T-cell (primary cell): ENCODE data around the gene DPP6. TPM values are rescaled to one million over a fixed set of nuclear protein-coding genes. Genes with fewer than 3 reads are reported as not detected.

ENCODE experiments used
- ATAC-seq, 4 experiments: fragments of 200-7000 bp in 3 of 4; fragments of 150-1000 bp in 1 of 4; cut with Tn5 transposase; replicated peaks in 1 of 4; 1 replicate in 3 of 4; 2 replicates in 1 of 4; pipeline ENCODE4 v1.10.0; 2021; ENCODE audit warnings: moderate library complexity in 3 of 4, mild to moderate bottlenecking in 2 of 4, moderate number of reproducible peaks in 1 of 4
- CTCF ChIA-PET, 2 donors: fragments of 300-600 bp; sonication (Branson Sonifier 250); formaldehyde crosslinking; loops; one replicate each; lab custom pipeline; 2022; ENCODE audit warnings: antibody characterized with exemption in 2 of 2; lab: Charles Lee
- POLR2A ChIA-PET, 2 donors: fragments of 300-600 bp; sonication (Branson Sonifier 250); formaldehyde crosslinking; loops; one replicate each; lab custom pipeline; 2022; ENCODE audit warnings: antibody characterized with exemption in 2 of 2; lab: Charles Lee
- DNase-seq, 35 experiments: peaks; one replicate each; pipeline versions ENCODE4 v3.0.0 to v3.0.0-alpha.2; 2013 to 2023
- H3K27ac ChIP-seq: one replicate; pipeline ENCODE4 v1.5.1; 2013; ENCODE audit warnings: low read length
- H3K27me3 ChIP-seq, 2 experiments: replicated peaks in 1 of 2; 1 replicate in 1 of 2; 2 replicates in 1 of 2; pipeline versions ENCODE4 v1.6.1 to v1.7.0; 2013; ENCODE audit warnings: low read length in 1 of 2, mixed read lengths in 1 of 2; ENCODE audit not compliant: control insufficient read depth in 2 of 2, insufficient read depth in 2 of 2; ENCODE audit errors: extremely low read depth in 1 of 2
- H3K36me3 ChIP-seq, 2 donors: 1 replicate in 1 of 2; 2 replicates in 1 of 2; pipeline versions ENCODE4 v1.6.1 to v1.7.0; 2013; ENCODE audit warnings: low read length in 1 of 2; ENCODE audit not compliant: control insufficient read depth in 2 of 2, insufficient read depth in 1 of 2; ENCODE audit errors: extremely low read depth in 1 of 2
- H3K4me1 ChIP-seq, 2 experiments: 1 replicate in 1 of 2; 2 replicates in 1 of 2; pipeline versions ENCODE4 v1.6.1 to v1.7.0; 2013; ENCODE audit warnings: low read length in 2 of 2, mixed read lengths in 1 of 2; ENCODE audit not compliant: insufficient read depth in 2 of 2, control insufficient read depth in 1 of 2; ENCODE audit errors: extremely low read depth in 1 of 2
- H3K4me3 ChIP-seq, 2 donors: 1 replicate in 1 of 2; 2 replicates in 1 of 2; pipeline versions ENCODE4 v1.5.1 to v1.7.0; 2013; ENCODE audit warnings: mild to moderate bottlenecking in 2 of 2, low read length in 1 of 2, moderate library complexity in 1 of 2; ENCODE audit not compliant: control insufficient read depth in 1 of 2; ENCODE audit errors: extremely low read depth in 1 of 2
- H3K9me3 ChIP-seq: 2 replicates; pipeline ENCODE4 v1.7.0; 2013
- H3K27ac Mint-ChIP-seq, 2 donors: one replicate each; pipeline ENCODE4 v1.8.0; 2020 to 2021; ENCODE audit warnings: mild to moderate bottlenecking in 2 of 2, mixed read lengths in 2 of 2
- H3K27me3 Mint-ChIP-seq, 2 donors: one replicate each; pipeline ENCODE4 v1.8.0; 2021 to 2022; ENCODE audit warnings: mixed read lengths in 2 of 2
- H3K36me3 Mint-ChIP-seq: one replicate; pipeline ENCODE4 v1.8.0; 2021; ENCODE audit warnings: mixed read lengths
- H3K4me1 Mint-ChIP-seq, 3 donors: one replicate each; pipeline ENCODE4 v1.8.0; 2020 to 2022; ENCODE audit warnings: mixed read lengths in 3 of 3, mild to moderate bottlenecking in 1 of 3
- H3K4me3 Mint-ChIP-seq, 3 donors: one replicate each; pipeline ENCODE4 v1.8.0; 2020 to 2022; ENCODE audit warnings: mild to moderate bottlenecking in 3 of 3, mixed read lengths in 3 of 3, moderate library complexity in 3 of 3
- H3K9me3 Mint-ChIP-seq, 3 donors: one replicate each; pipeline ENCODE4 v1.8.0; 2020 to 2022; ENCODE audit warnings: mixed read lengths in 3 of 3
- WGBS: methylation state at CpG from one replicate; pipeline ENCODE4 v1.1.5; 2013; ENCODE audit warnings: missing lambda C conversion rate; ENCODE audit not compliant: insufficient coverage; 5-methylcytosine and 5-hydroxymethylcytosine counted together
- total RNA-seq, 35 experiments: library from RNA in 6 of 35; stranded (reverse) in 6 of 35; fragments of 120-200 nt in 1 of 35; gene quantifications; one replicate each; pipeline versions ENCODE4 v1.2.1 to v1.2.4 and lab custom pipeline; 2013 to 2026

The DPP6 gene
- total RNA-seq, 5 donors from 2014 or later (not counting 1 experiment from before 2014, with no cell fraction given): not detected

GRCh38 chr7:154804449-154804848 lies 752.3 kb downstream of the DPP6 start:
- Mint-ChIP-seq H3K4me3 (no peak overlapping the region), H3K9me3 (peaks cover 0 to 9% (median 0%) of the 10 kb centered on the region in 3 donors), H3K27ac (no peak overlapping the region), H3K4me1 (no peaks in the 10 kb centered on the region), H3K36me3 (no peaks in the 10 kb centered on the region), H3K27me3 (no peaks in the 10 kb centered on the region)
- no peak for DNase-seq
- WGBS: 73% methylated on average over 3 of the region's 3 CpGs
- ChIA-PET POLR2A (no interaction called here), CTCF (no interaction called here)
- H3K4me3 ChIP-seq: no peak overlapping the region
- ATAC-seq: no peak
- no peaks in the 10 kb centered on the region for H3K9me3 ChIP-seq
- H3K27me3 ChIP-seq: peaks cover 0 to 8% of the 10 kb centered on the region in 2 experiments
- H3K4me1 ChIP-seq: no peaks in the 10 kb centered on the region
- no peak overlapping the region for H3K27ac ChIP-seq
- no peaks in the 10 kb centered on the region for H3K36me3 ChIP-seq

GRCh38 chr7:154812027-154812426 lies 759.8 kb downstream of the DPP6 start:
- CTCF ChIA-PET: no interaction called here

DNA sequence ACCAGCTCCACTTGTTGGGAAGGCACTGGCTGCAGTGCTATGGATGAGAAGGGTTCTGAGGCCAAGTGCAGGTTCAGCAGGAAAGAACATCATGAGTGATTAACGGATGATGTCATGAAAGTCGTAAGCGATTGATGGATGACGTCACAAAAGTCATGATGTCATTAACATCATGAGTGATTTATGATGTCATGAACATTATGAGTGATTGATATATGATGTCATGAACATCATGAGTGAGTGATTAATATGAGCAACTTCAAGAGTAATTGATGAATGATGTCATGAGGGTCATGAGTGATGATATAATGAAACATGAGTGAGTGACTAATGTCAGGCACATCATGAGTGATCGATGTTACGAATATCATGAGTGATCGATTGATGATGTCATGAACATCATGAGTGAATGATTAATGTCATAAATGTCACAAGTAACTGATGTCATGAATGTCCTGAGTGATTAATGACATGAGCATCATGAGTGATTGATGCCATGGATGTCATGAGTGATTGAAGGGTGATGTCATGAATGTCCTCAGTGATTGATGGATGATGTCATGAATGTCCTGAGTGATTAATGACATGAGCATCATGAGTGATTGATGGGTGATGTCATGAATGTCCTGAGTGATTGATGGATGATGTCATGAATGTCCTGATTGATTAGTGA lies 765.2 kb downstream of the DPP6 start:
- DNase-seq: no peak
- POLR2A ChIA-PET: no interaction called here
- H3K9me3 Mint-ChIP-seq: peaks cover 4 to 8% (median 7%) of the 10 kb centered on the region in 3 donors

More at GRCh38 chr7:154812027-154812426, 759.8 kb downstream of the DPP6 start:
- no peak for ATAC-seq
- Mint-ChIP-seq H3K27me3 (peaks cover 3 to 5% of the 10 kb centered on the region in 2 donors), H3K9me3 (peaks cover 14 to 23% (median 21%) of the 10 kb centered on the region in 3 donors), H3K4me1 (no peaks in the 10 kb centered on the region), H3K36me3 (no peaks in the 10 kb centered on the region), H3K4me3 (no peak overlapping the region), H3K27ac (no peak overlapping the region)
- H3K36me3 ChIP-seq: no peaks in the 10 kb centered on the region
- no CpG with 5 or more reads among the region's 1 CpG for WGBS
- no peaks in the 10 kb centered on the region for H3K4me1 ChIP-seq
- DNase-seq: no peak
- no peak overlapping the region for H3K4me3 ChIP-seq
- H3K27ac ChIP-seq: no peak overlapping the region
- no peaks in the 10 kb centered on the region for H3K9me3 ChIP-seq
- POLR2A ChIA-PET: no interaction called here
- peaks cover 0 to 7% of the 10 kb centered on the region in 2 experiments for H3K27me3 ChIP-seq

GRCh38 chr7:154827007-154827406 lies 774.8 kb downstream of the DPP6 start:
- Histone ChIP-seq H3K9me3 (no peaks in the 10 kb centered on the region), H3K36me3 (no peaks in the 10 kb centered on the region), H3K4me3 (no peak overlapping the region), H3K27ac (no peak overlapping the region), H3K27me3 (peaks cover 0 to 14% of the 10 kb centered on the region in 2 experiments), H3K4me1 (no peaks in the 10 kb centered on the region)
- ChIA-PET POLR2A (no interaction called here), CTCF (interaction anchor here in 1 of 2 donors (0.6 kb wide), 1 partner anchor 361 kb away, joined by 3 read pairs; no protein-coding TSS in a partner anchor)
- no peaks in the 10 kb centered on the region for H3K36me3 Mint-ChIP-seq
- no peaks in the 10 kb centered on the region for H3K9me3 Mint-ChIP-seq
- no peak for DNase-seq
- H3K27ac Mint-ChIP-seq: no peak overlapping the region
- no peak overlapping the region for H3K4me3 Mint-ChIP-seq
- H3K4me1 Mint-ChIP-seq: no peaks in the 10 kb centered on the region
- ATAC-seq: no peak
- WGBS: no CpG with 5 or more reads among the region's 2 CpGs
- peaks cover 10 to 22% of the 10 kb centered on the region in 2 donors for H3K27me3 Mint-ChIP-seq

More for the DNA sequence above, 765.2 kb downstream of the DPP6 start:
- no peaks in the 10 kb centered on the region for H3K4me1 Mint-ChIP-seq
- H3K4me1 ChIP-seq: no peaks in the 10 kb centered on the region
- H3K27me3 Mint-ChIP-seq: peaks cover 3 to 8% of the 10 kb centered on the region in 2 donors
- no peak overlapping the region for H3K4me3 Mint-ChIP-seq
- no peak overlapping the region for H3K4me3 ChIP-seq
- no peaks in the 10 kb centered on the region for H3K36me3 ChIP-seq
- CTCF ChIA-PET: no interaction called here
- H3K36me3 Mint-ChIP-seq: no peaks in the 10 kb centered on the region
- no peak for ATAC-seq
- H3K9me3 ChIP-seq: no peaks in the 10 kb centered on the region
- no peak overlapping the region for H3K27ac Mint-ChIP-seq
- WGBS: 80% methylated on average over 7 of the region's 7 CpGs
- H3K27ac ChIP-seq: no peak overlapping the region
- H3K27me3 ChIP-seq: peaks cover 0 to 3% of the 10 kb centered on the region in 2 experiments

DNA sequence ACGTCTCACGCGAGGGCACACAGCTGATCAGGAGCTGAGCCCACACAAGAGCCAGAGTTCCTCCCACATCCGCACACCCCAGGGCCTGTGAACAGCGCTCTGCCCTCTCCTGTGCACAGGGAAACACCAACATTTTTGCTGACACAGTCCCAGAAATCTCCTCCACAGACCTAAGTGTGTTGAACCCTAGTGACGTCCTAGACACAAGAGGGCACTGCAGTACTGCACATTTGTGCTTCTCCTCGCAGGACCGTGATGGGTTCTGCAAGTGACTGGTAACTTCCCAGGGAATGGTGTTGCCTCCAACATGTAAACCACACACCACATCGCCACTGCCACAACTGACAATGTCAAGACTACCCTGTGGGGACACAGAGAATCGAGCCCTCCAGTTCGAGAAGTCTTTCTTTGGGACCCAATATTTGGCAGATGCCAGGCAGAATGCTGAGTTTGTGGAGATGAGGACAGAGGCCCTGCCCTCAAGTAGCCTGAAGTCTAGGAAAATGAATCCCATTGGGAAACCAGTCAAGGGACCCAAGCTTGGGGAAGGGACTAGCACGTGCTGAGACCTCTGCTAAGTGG lies 780.5 kb downstream of the DPP6 start:
- H3K36me3 ChIP-seq: no peaks in the 10 kb centered on the region
- ChIA-PET CTCF (no interaction called here), POLR2A (no interaction called here)
- peaks cover 0 to 17% of the 10 kb centered on the region in 2 experiments for H3K27me3 ChIP-seq
- no peaks in the 10 kb centered on the region for H3K4me1 ChIP-seq
- H3K9me3 ChIP-seq: no peaks in the 10 kb centered on the region
- H3K4me3 Mint-ChIP-seq: no peak overlapping the region
- no peak overlapping the region for H3K4me3 ChIP-seq
- H3K9me3 Mint-ChIP-seq: no peaks in the 10 kb centered on the region
- no peak overlapping the region for H3K27ac ChIP-seq
- H3K4me1 Mint-ChIP-seq: no peaks in the 10 kb centered on the region
- no peak for DNase-seq
- H3K36me3 Mint-ChIP-seq: no peaks in the 10 kb centered on the region
- ATAC-seq: no peak
- H3K27ac Mint-ChIP-seq: no peak overlapping the region
- peaks cover 3 to 4% of the 10 kb centered on the region in 2 donors for H3K27me3 Mint-ChIP-seq
- WGBS: 58% methylated on average over 10 of the region's 12 CpGs

DNA sequence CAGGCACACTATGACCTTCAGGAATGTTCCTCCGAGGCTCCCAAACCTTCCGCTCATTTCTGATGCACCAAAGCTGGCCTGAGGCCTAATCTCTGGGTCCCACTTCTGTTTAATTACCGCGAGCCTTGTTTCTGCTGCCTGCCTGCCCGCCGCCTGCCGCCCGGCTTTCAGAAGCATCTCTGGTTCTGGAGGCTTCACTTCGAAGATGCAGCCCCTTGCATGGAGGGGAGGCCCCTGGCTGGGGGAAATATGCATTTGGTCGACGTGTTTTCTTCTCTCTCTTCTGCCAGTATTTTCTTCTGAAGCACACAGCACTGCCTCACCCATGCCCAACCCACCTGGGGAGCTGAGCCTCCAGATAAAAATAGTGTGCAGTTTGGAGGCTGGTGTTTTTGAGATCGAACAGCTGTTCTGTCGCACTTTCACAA lies 783.8 kb downstream of the DPP6 start:
- Histone ChIP-seq H3K4me3 (no peak overlapping the region), H3K9me3 (no peaks in the 10 kb centered on the region), H3K4me1 (no peaks in the 10 kb centered on the region), H3K27me3 (peaks cover 2 to 14% of the 10 kb centered on the region in 2 experiments), H3K36me3 (no peaks in the 10 kb centered on the region), H3K27ac (no peak overlapping the region)
- ChIA-PET CTCF (no interaction called here), POLR2A (no interaction called here)
- Mint-ChIP-seq H3K27ac (no peak overlapping the region), H3K36me3 (no peaks in the 10 kb centered on the region), H3K27me3 (peaks cover 9 to 19% of the 10 kb centered on the region in 2 donors), H3K9me3 (no peaks in the 10 kb centered on the region), H3K4me1 (no peaks in the 10 kb centered on the region), H3K4me3 (no peak overlapping the region)
- no peak for ATAC-seq
- 88% methylated on average over 8 of the region's 13 CpGs for WGBS
- no peak for DNase-seq
